Keratinocyte (primary cell): ENCODE measurements around the gene NLRC5.

ENCODE experiments used
- EZH2 ChIP-seq: IDR thresholded peaks from one replicate; pipeline ENCODE4 v1.6.1; 2012; ENCODE audit warnings: inconsistent platforms, mild to moderate bottlenecking, low read length, moderate library complexity
- TF ChIP-seq, protein P1 (sequence below), 3 experiments: IDR thresholded peaks in 1 of 3; conservative IDR thresholded peaks in 1 of 3; optimal IDR thresholded peaks in 1 of 3; 2 replicates in 2 of 3; 3 replicates in 1 of 3; pipeline versions ENCODE3 to v1.5.1; 2011; ENCODE audit warnings: low read length in 3 of 3, mild to moderate bottlenecking in 3 of 3, moderate library complexity in 2 of 3, control low read depth in 1 of 3, inconsistent platforms in 1 of 3; ENCODE audit not compliant: insufficient read depth in 2 of 3; ENCODE audit errors: extremely low read depth in 1 of 3

DNA sequence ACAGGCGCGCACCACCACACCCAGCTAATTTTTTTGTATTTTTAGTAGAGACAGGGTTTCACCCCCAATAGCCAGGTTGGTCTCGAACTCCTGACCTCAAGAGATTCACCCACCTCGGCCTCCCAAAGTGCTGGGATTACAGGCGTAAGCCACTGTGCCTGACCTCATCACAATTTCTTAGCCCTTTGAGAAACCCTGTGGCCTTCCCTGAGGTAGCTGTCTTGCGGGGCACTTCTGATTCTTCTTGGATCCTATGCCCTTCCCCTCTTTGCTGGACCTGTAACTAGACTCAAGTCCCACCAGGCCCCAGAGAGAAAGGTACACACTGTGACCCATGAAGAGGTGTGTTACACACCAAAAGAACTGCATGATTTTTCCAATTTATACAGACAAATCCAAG lies 41.1 kb upstream of the NLRC5 start:
- TF ChIP-seq, protein P1, sequence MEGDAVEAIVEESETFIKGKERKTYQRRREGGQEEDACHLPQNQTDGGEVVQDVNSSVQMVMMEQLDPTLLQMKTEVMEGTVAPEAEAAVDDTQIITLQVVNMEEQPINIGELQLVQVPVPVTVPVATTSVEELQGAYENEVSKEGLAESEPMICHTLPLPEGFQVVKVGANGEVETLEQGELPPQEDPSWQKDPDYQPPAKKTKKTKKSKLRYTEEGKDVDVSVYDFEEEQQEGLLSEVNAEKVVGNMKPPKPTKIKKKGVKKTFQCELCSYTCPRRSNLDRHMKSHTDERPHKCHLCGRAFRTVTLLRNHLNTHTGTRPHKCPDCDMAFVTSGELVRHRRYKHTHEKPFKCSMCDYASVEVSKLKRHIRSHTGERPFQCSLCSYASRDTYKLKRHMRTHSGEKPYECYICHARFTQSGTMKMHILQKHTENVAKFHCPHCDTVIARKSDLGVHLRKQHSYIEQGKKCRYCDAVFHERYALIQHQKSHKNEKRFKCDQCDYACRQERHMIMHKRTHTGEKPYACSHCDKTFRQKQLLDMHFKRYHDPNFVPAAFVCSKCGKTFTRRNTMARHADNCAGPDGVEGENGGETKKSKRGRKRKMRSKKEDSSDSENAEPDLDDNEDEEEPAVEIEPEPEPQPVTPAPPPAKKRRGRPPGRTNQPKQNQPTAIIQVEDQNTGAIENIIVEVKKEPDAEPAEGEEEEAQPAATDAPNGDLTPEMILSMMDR (optimal IDR thresholded peaks at IDR 0.05 in 1 of 3, IDR thresholded peaks at IDR 0.05 in 1 of 3, conservative IDR thresholded peaks at IDR 0.05 in 1 of 3; ENCODE audit: extremely low read depth in 1 of 3, insufficient read depth in 2 of 3, low read length in 3 of 3), result no peak
- TF ChIP-seq EZH2, result no peak
